Measurements from ENCODE around the gene ASIC4. TPM values are rescaled to one million over a fixed set of nuclear protein-coding genes. Genes with fewer than 3 reads are reported as not detected.

Gene ASIC4
- total and polyA plus RNA-seq, 9 of the 15 experiments (the other 6 are each of a cell fraction or from before 2014, with no cell fraction given) = 0.07 to 19.2 (median 4.8) TPM

- TF ChIP-seq ZNF699 (CRISPR knock-in tag; IDR thresholded peaks at IDR 0.05; ENCODE audit: insufficient replicate concordance) = no peak
- TF ChIP-seq CHD4 (IDR thresholded peaks at IDR 0.05; ENCODE audit: insufficient read depth, insufficient replicate concordance, low read depth, low read length, poor library complexity, severe bottlenecking) = no peak
- no peak for TF ChIP-seq MYC (IDR thresholded peaks at IDR 0.05; ENCODE audit: low read depth, low read length)
- no peak for TF ChIP-seq MYC (CRISPR knock-in tag; IDR thresholded peaks at IDR 0.05; ENCODE audit: borderline replicate concordance, low read depth)
Observed at GRCh38 chr2:219473511-219473910, 40.8 kb upstream of the ASIC4 start (continued).

- POLR2A ChIA-PET = no interaction called here
- 48% methylated on average over 6 of the region's 11 CpGs for WGBS (ENCODE audit: insufficient coverage, low coverage, missing lambda C conversion rate)
- TF ChIP-seq ADNP (tag; IDR thresholded peaks at IDR 0.05) (peak; percentile 56; the same call in 1 of the 2 replicates), KDM1A (IDR thresholded peaks at IDR 0.05) (peak; percentile 61 to 80; a peak in 3 of 4 replicates), CBX1 (IDR thresholded peaks at IDR 0.05; ENCODE audit: low read depth) (peak; percentile 47; the same call in 1 of the 2 replicates), STAT6 (CRISPR knock-in tag; IDR thresholded peaks at IDR 0.05) (no peak)
Observed at GRCh38 chr2:219474285-219475060, 39.8 kb upstream of the ASIC4 start.

More at GRCh38 chr2:219474285-219475060, 39.8 kb upstream of the ASIC4 start:
- Histone ChIP-seq H3K9me1 (ENCODE audit: control insufficient read depth, insufficient read depth, low read length) (no peaks in the 10 kb centered on the region), H3K36me3 (ENCODE audit: control insufficient read depth, insufficient read depth, low read length) (no peaks in the 10 kb centered on the region), H3K4me1 (replicated peaks in 1 of 2; ENCODE audit: control insufficient read depth in 2 of 2, insufficient read depth in 2 of 2, low read length in 2 of 2) (peaks cover 18 to 57% of the 10 kb centered on the region in 2 experiments; a peak in 4 of 5 replicates), H4K20me1 (replicated peaks; ENCODE audit: control insufficient read depth, insufficient read depth, low read length) (no peaks in the 10 kb centered on the region), H3K4me3 (no peak overlapping the region), H2AFZ (ENCODE audit: low read depth, low read length) (no peak overlapping the region), H3K27ac (ENCODE audit: extremely low read depth, low read depth, low read length) (no peak overlapping the region), H3K27me3 (ENCODE audit: control insufficient read depth in 2 of 2, insufficient read depth in 2 of 2, low read length in 2 of 2) (no peaks in the 10 kb centered on the region), H3K4me2 (ENCODE audit: insufficient read depth, low read length) (no peak overlapping the region), H3K79me2 (ENCODE audit: control insufficient read depth, insufficient read depth, low read length) (no peaks in the 10 kb centered on the region), H3K9me3 (replicated peaks; ENCODE audit: control insufficient read depth, insufficient read depth, low read depth, low read length) (no peaks in the 10 kb centered on the region), H3K9ac (ENCODE audit: insufficient read depth in 1 of 2, low read depth in 2 of 2, low read length in 2 of 2) (no peak overlapping the region)
- no peak for DNase-seq (ENCODE audit: extremely low read depth in 1 of 4, low spot score in 3 of 4)
- ATAC-seq = no peak
- CTCF ChIA-PET (ENCODE audit: low intra/inter-chr PET ratio) = interaction anchor here (1.0 kb wide), 1 partner anchor 56 kb away, joined by 3 read pairs; no protein-coding TSS in a partner anchor
- in situ Hi-C loops (cut with MboI) (loop anchor here (10.0 kb wide), 1 partner anchor 50 kb away; no protein-coding TSS in a partner anchor), intact Hi-C loops (cut with micrococcal nuclease) (loop anchor here (5.0 kb wide), 1 partner anchor 72 kb away; no protein-coding TSS in a partner anchor)
- no TSS peak for BruUV-seq (replicated peaks)
- no peak for FAIRE-seq

All from K562 (cell line).